ENCODE results near the gene COX8C.
A peak's percentile ranks its signal among the peaks of the same experiment; 100 is the strongest.

COX8C gene

GRCh38 chr14:93316716-93317115 lies 30.3 kb upstream of the COX8C start:
- no peak for TF ChIP-seq POLR2A (IDR thresholded peaks at IDR 0.05; ENCODE audit: low read depth, low read length)
- no peak for DNase-seq (ENCODE audit: insufficient read length, low spot score)
- FAIRE-seq, result no peak

- peak; percentile 20 for FAIRE-seq
- TF ChIP-seq POLR2A (IDR thresholded peaks at IDR 0.05; ENCODE audit: low read depth, low read length), result no peak
- DNase-seq (ENCODE audit: insufficient read length, low spot score), result no peak
These were observed 29.6 kb upstream of the COX8C start for GRCh38 chr14:93317210-93317874.

- DNase-seq (ENCODE audit: insufficient read length, low spot score) (peak; percentile 39), FAIRE-seq (peak; percentile 97)
- TF ChIP-seq POLR2A (IDR thresholded peaks at IDR 0.05; ENCODE audit: low read depth, low read length), result no peak
These were observed 28.8 kb upstream of the COX8C start for GRCh38 chr14:93317875-93318807.

- DNase-seq (ENCODE audit: insufficient read length, low spot score) (no peak), FAIRE-seq (peak; percentile 95)
These were observed 28.1 kb upstream of the COX8C start for GRCh38 chr14:93318927-93319326.

GRCh38 chr14:93319494-93319893 lies 27.5 kb upstream of the COX8C start:
- FAIRE-seq, result peak; percentile 68
- TF ChIP-seq POLR2A (IDR thresholded peaks at IDR 0.05; ENCODE audit: low read depth, low read length), result no peak
- DNase-seq (ENCODE audit: insufficient read length, low spot score), result no peak

More at GRCh38 chr14:93318927-93319326, 28.1 kb upstream of the COX8C start:
- TF ChIP-seq POLR2A (IDR thresholded peaks at IDR 0.05; ENCODE audit: low read depth, low read length), result no peak

GRCh38 chr14:93319958-93320357 lies 27.0 kb upstream of the COX8C start:
- no peak for TF ChIP-seq POLR2A (IDR thresholded peaks at IDR 0.05; ENCODE audit: low read depth, low read length)
- DNase-seq (ENCODE audit: insufficient read length, low spot score), result no peak
- no peak for FAIRE-seq

- DNase-seq (ENCODE audit: insufficient read length, low spot score) (no peak), FAIRE-seq (peak; percentile 55)
- TF ChIP-seq POLR2A (IDR thresholded peaks at IDR 0.05; ENCODE audit: low read depth, low read length), result no peak
These were observed 26.5 kb upstream of the COX8C start for GRCh38 chr14:93320489-93320888.

- FAIRE-seq, result no peak
- no peak for DNase-seq (ENCODE audit: insufficient read length, low spot score)
- TF ChIP-seq POLR2A (IDR thresholded peaks at IDR 0.05; ENCODE audit: low read depth, low read length), result no peak
These were observed 23.9 kb upstream of the COX8C start for GRCh38 chr14:93322929-93323599.

- peak; percentile 20 for FAIRE-seq
- no peak for TF ChIP-seq POLR2A (IDR thresholded peaks at IDR 0.05; ENCODE audit: low read depth, low read length)
- DNase-seq (ENCODE audit: insufficient read length, low spot score), result no peak
These were observed 23.3 kb upstream of the COX8C start for GRCh38 chr14:93323600-93324174.

- no peak for TF ChIP-seq POLR2A (IDR thresholded peaks at IDR 0.05; ENCODE audit: low read depth, low read length)
- no peak for DNase-seq (ENCODE audit: insufficient read length, low spot score)
- FAIRE-seq, result no peak
These were observed 20.8 kb upstream of the COX8C start for GRCh38 chr14:93326196-93326595.

GRCh38 chr14:93328546-93328945 lies 18.4 kb upstream of the COX8C start:
- no peak for TF ChIP-seq POLR2A (IDR thresholded peaks at IDR 0.05; ENCODE audit: low read depth, low read length)
- no peak for DNase-seq (ENCODE audit: insufficient read length, low spot score)
- FAIRE-seq, result no peak

- DNase-seq (ENCODE audit: insufficient read length, low spot score), result no peak
- TF ChIP-seq POLR2A (IDR thresholded peaks at IDR 0.05; ENCODE audit: low read depth, low read length), result no peak
- peak; percentile 38 for FAIRE-seq
These were observed 16.9 kb upstream of the COX8C start for GRCh38 chr14:93329965-93330608.

- no peak for FAIRE-seq
- no peak for TF ChIP-seq POLR2A (IDR thresholded peaks at IDR 0.05; ENCODE audit: low read depth, low read length)
- DNase-seq (ENCODE audit: insufficient read length, low spot score), result no peak
These were observed 16.4 kb upstream of the COX8C start for GRCh38 chr14:93330609-93331000.

Data from H54 (cell line).